Hepatocyte (in vitro differentiated cells): ENCODE data around the gene PTGES2.

Experiments
- EZH2 ChIP-seq: fragments of 200-600 bp; sonication (generic); IDR thresholded peaks from 2 replicates; pipeline ENCODE4 v1.6.1; 2016; ENCODE audit warnings: antibody characterized with exemption, mild to moderate bottlenecking, borderline replicate concordance
- EZH2phosphoT487 ChIP-seq: fragments of 200-600 bp; sonication (generic); IDR thresholded peaks from one replicate; pipeline ENCODE4 v1.6.1; 2018; ENCODE audit warnings: antibody characterized with exemption, mild to moderate bottlenecking, low read depth, moderate library complexity; ENCODE audit not compliant: unreplicated experiment, severe bottlenecking
- TF ChIP-seq, protein P1 (sequence below): fragments of 200-600 bp; sonication (generic); IDR thresholded peaks from 2 replicates; pipeline ENCODE4 v1.5.1; 2016; ENCODE audit warnings: antibody characterized with exemption, mild to moderate bottlenecking; ENCODE audit not compliant: poor library complexity

DNA sequence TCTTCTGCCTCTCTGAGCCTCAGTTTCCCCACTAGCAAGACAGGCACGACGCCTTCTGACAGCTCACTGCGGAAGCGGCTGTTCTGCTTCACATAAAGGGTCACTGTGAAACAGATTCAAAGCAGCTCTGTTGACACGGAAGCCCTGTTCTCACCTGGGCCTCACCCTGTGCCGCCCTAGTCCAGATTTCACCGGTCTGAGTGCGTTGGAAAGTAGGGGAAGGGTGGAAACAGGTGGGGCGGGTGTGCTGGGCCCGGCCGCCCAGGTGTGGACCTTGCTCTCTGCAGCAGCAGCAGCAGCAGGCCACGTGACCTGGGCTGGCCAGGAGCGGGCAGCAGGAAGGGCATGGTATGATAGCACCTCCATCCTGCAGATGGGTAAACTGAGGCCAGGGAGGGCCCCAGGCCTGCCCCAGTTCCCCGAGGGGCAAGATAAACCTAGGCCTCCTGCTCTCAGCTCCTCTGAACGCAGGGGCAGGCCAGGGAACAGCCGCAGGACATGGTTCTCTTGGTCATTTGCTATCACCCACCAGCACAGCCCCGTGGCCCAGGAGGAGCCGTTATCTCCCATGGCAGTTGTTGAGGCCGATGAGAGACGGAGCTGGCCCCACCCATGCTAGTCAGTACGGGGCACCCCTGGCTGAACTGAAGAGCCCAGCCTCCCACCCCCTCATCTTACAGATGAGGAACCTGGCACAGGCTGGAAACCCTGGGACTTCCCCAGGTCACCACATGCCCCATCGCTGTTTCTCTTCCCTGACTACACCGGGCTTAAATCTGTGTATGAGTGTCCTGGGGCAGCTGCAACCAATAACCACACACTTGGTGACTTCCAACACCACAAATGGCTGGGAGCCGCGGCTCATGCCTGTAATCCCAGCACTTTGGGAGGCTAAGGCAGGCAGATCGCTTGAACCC, 12.1 kb downstream of the PTGES2 start:
- TF ChIP-seq, protein P1, sequence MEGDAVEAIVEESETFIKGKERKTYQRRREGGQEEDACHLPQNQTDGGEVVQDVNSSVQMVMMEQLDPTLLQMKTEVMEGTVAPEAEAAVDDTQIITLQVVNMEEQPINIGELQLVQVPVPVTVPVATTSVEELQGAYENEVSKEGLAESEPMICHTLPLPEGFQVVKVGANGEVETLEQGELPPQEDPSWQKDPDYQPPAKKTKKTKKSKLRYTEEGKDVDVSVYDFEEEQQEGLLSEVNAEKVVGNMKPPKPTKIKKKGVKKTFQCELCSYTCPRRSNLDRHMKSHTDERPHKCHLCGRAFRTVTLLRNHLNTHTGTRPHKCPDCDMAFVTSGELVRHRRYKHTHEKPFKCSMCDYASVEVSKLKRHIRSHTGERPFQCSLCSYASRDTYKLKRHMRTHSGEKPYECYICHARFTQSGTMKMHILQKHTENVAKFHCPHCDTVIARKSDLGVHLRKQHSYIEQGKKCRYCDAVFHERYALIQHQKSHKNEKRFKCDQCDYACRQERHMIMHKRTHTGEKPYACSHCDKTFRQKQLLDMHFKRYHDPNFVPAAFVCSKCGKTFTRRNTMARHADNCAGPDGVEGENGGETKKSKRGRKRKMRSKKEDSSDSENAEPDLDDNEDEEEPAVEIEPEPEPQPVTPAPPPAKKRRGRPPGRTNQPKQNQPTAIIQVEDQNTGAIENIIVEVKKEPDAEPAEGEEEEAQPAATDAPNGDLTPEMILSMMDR: no peak
- TF ChIP-seq EZH2 (no peak), EZH2phosphoT487 (no peak)
